H1 (cell line): ENCODE data around the gene TMEM97. TPM values are rescaled to one million over a fixed set of nuclear protein-coding genes. Genes with fewer than 3 reads are reported as not detected.

Experiments used
- CTCF ChIA-PET: fragments of 300-600 bp; sonication (Branson Sonifier 250); formaldehyde crosslinking; loops from one replicate; lab custom pipeline; 2021; ENCODE audit not compliant: partially characterized antibody; lab: Charles Lee
- POLR2A ChIA-PET: fragments of 300-600 bp; sonication (Branson Sonifier 250); formaldehyde crosslinking; loops from one replicate; lab custom pipeline; 2021; ENCODE audit warnings: inconsistent platforms; ENCODE audit not compliant: partially characterized antibody; lab: Charles Lee
- DNase-seq, 2 experiments: peaks; one replicate each; pipeline versions ENCODE4 v3.0.0 to v3.0.0-alpha.2; 2010 to 2022; ENCODE audit warnings: low spot score in 2 of 2, low read depth in 1 of 2, mixed read lengths in 1 of 2
- FAIRE-seq: peaks from 2 replicates; lab custom pipeline; 2011; peaks lifted over from hg19 to GRCh38; lab: Jason Lieb, UNC
- H2AFZ ChIP-seq: 2 replicates; pipeline ENCODE4 v1.8.1; 2012; ENCODE audit warnings: low read length, inconsistent platforms
- H2AK5ac ChIP-seq: 2 replicates; pipeline ENCODE4 v1.6.1; 2013; ENCODE audit warnings: low read depth, low read length
- H2BK120ac ChIP-seq: replicated peaks from 2 replicates; pipeline ENCODE3; 2013; ENCODE audit warnings: low read depth, low read length, inconsistent platforms
- H2BK12ac ChIP-seq: 2 replicates; pipeline ENCODE4 v1.6.1; 2013; ENCODE audit warnings: low read depth, low read length
- H2BK15ac ChIP-seq: 2 replicates; pipeline ENCODE4 v1.6.1; 2013; ENCODE audit warnings: low read length
- H2BK20ac ChIP-seq: 2 replicates; pipeline ENCODE4 v1.6.1; 2013; ENCODE audit warnings: low read length
- H2BK5ac ChIP-seq: 2 replicates; pipeline ENCODE4 v1.6.1; 2013; ENCODE audit warnings: low read depth, low read length
- H3K14ac ChIP-seq: 2 replicates; pipeline ENCODE4 v1.6.1; 2013; ENCODE audit warnings: inconsistent platforms; ENCODE audit not compliant: insufficient read length
- H3K18ac ChIP-seq: 2 replicates; pipeline ENCODE4 v1.6.1; 2013; ENCODE audit warnings: low read length; ENCODE audit errors: extremely low read depth
- H3K23ac ChIP-seq: 2 replicates; pipeline ENCODE4 v1.6.1; 2013; ENCODE audit warnings: inconsistent platforms; ENCODE audit not compliant: insufficient read length
- H3K23me2 ChIP-seq: 2 replicates; pipeline ENCODE4 v1.6.1; 2013; ENCODE audit warnings: low read depth, low read length
- H3K27ac ChIP-seq: 2 replicates; pipeline ENCODE4 v1.6.1; 2011; ENCODE audit warnings: low read depth, low read length, inconsistent platforms
- H3K27me3 ChIP-seq, 4 experiments: replicated peaks in 1 of 4; 1 replicate in 1 of 4; 2 replicates in 3 of 4; pipeline versions ENCODE4 v1.6.1 to v1.8.1; 2011 to 2013; ENCODE audit warnings: low read length in 3 of 4, mild to moderate bottlenecking in 3 of 4, inconsistent platforms in 2 of 4, mixed read lengths in 2 of 4, moderate library complexity in 1 of 4; ENCODE audit not compliant: control insufficient read depth in 3 of 4, insufficient read depth in 3 of 4; ENCODE audit errors: extremely low read depth in 1 of 4
- H3K36me3 ChIP-seq, 4 experiments: 2 replicates each; pipeline versions ENCODE4 v1.6.1 to v1.8.1; 2011 to 2013; ENCODE audit warnings: mild to moderate bottlenecking in 4 of 4, low read length in 3 of 4, moderate library complexity in 2 of 4, control low read depth in 1 of 4, inconsistent platforms in 1 of 4; ENCODE audit not compliant: insufficient read depth in 4 of 4, control insufficient read depth in 2 of 4
- H3K4ac ChIP-seq: replicated peaks from 2 replicates; pipeline ENCODE3; 2013; ENCODE audit warnings: low read length, low read depth, mixed read lengths, inconsistent platforms; ENCODE audit not compliant: insufficient read length
- H3K4me1 ChIP-seq, 4 experiments: replicated peaks in 1 of 4; 1 replicate in 1 of 4; 2 replicates in 3 of 4; pipeline versions ENCODE4 v1.6.1 to v1.8.1; 2011 to 2013; ENCODE audit warnings: low read length in 3 of 4, inconsistent platforms in 2 of 4, mixed read lengths in 1 of 4; ENCODE audit not compliant: insufficient read depth in 4 of 4, control insufficient read depth in 3 of 4
- H3K4me2 ChIP-seq, 2 experiments: 2 replicates each; pipeline versions ENCODE4 v1.6.1 to v1.8.1; 2011 to 2013; ENCODE audit warnings: low read depth in 2 of 2, low read length in 2 of 2, control low read depth in 1 of 2, inconsistent platforms in 1 of 2, mild to moderate bottlenecking in 1 of 2; ENCODE audit not compliant: insufficient read depth in 1 of 2
- H3K4me3 ChIP-seq, 4 experiments: fragments of 200-600, 300-600 bp in 1 of 4; sonication (generic), shearing (Covaris generic), sonication (Bioruptor Twin) in 1 of 4; 2 replicates each; pipeline versions ENCODE4 v1.5.1 to v1.8.1; 2011 to 2016; ENCODE audit warnings: low read length in 4 of 4, low read depth in 3 of 4, control low read depth in 2 of 4, inconsistent platforms in 2 of 4, mild to moderate bottlenecking in 2 of 4, mixed read lengths in 1 of 4, moderate library complexity in 1 of 4; ENCODE audit not compliant: insufficient read depth in 2 of 4; ENCODE audit errors: extremely low read depth in 1 of 4
- H3K56ac ChIP-seq: replicated peaks from 2 replicates; pipeline ENCODE3; 2013; ENCODE audit warnings: low read depth, mild to moderate bottlenecking, mixed read lengths, low read length, inconsistent platforms; ENCODE audit not compliant: insufficient read length
- H3K79me1 ChIP-seq: 2 replicates; pipeline ENCODE4 v1.6.1; 2013; ENCODE audit warnings: low read depth, low read length, control low read depth
- H3K79me2 ChIP-seq, 2 experiments: 2 replicates each; pipeline versions ENCODE4 v1.6.1 to v1.8.1; 2012 to 2013; ENCODE audit warnings: low read length in 2 of 2, mild to moderate bottlenecking in 2 of 2, inconsistent platforms in 1 of 2; ENCODE audit not compliant: insufficient read depth in 2 of 2, control insufficient read depth in 1 of 2
- H3K9ac ChIP-seq, 4 experiments: replicated peaks in 1 of 4; 1 replicate in 1 of 4; 2 replicates in 3 of 4; pipeline versions ENCODE4 v1.6.1 to v1.8.1; 2011 to 2013; ENCODE audit warnings: low read depth in 3 of 4, low read length in 3 of 4, control low read depth in 2 of 4, mild to moderate bottlenecking in 2 of 4, moderate library complexity in 2 of 4, inconsistent platforms in 1 of 4; ENCODE audit errors: extremely low read depth in 1 of 4
- H3K9me3 ChIP-seq, 2 experiments: 2 replicates each; pipeline versions ENCODE4 v1.6.1 to v1.8.1; 2012 to 2013; ENCODE audit warnings: mild to moderate bottlenecking in 2 of 2, moderate library complexity in 2 of 2, control low read depth in 1 of 2, inconsistent platforms in 1 of 2, low read depth in 1 of 2, low read length in 1 of 2, mixed read lengths in 1 of 2; ENCODE audit not compliant: insufficient read depth in 2 of 2
- H4K20me1 ChIP-seq, 2 experiments: replicated peaks in 1 of 2; 2 replicates each; pipeline versions ENCODE3 to v1.8.1; 2011 to 2013; ENCODE audit warnings: inconsistent platforms in 2 of 2, low read length in 2 of 2, mild to moderate bottlenecking in 1 of 2; ENCODE audit not compliant: insufficient read depth in 2 of 2, control insufficient read depth in 1 of 2
- H4K5ac ChIP-seq: 2 replicates; pipeline ENCODE4 v1.6.1; 2013; ENCODE audit warnings: low read length, low read depth, mixed read lengths, inconsistent platforms; ENCODE audit not compliant: insufficient read length
- H4K8ac ChIP-seq: 2 replicates; pipeline ENCODE4 v1.8.0; 2013; ENCODE audit warnings: mild to moderate bottlenecking, moderate library complexity, low read length, inconsistent platforms; ENCODE audit not compliant: insufficient read depth; ENCODE audit errors: extremely low read depth
- H4K91ac ChIP-seq: replicated peaks from 2 replicates; pipeline ENCODE3; 2013; ENCODE audit warnings: low read length, mixed read lengths, inconsistent platforms; ENCODE audit not compliant: insufficient read length
- JUND ChIP-seq: IDR thresholded peaks from 2 replicates; pipeline ENCODE4 v1.6.1; 2011; ENCODE audit warnings: mild to moderate bottlenecking, improper control_type of control experiment, low read length
- POLR2A ChIP-seq, 2 experiments: IDR thresholded peaks; 1 replicate in 1 of 2; 2 replicates in 1 of 2; pipeline ENCODE4 v1.6.1; 2011; ENCODE audit warnings: low read depth in 2 of 2, low read length in 2 of 2, mild to moderate bottlenecking in 2 of 2; ENCODE audit errors: control extremely low read depth in 1 of 2
- POLR2AphosphoS5 ChIP-seq: IDR thresholded peaks from 2 replicates; pipeline ENCODE4 v1.6.1; 2011; ENCODE audit warnings: low read depth, low read length
- WGBS, 2 experiments: shearing (Covaris generic) in 1 of 2; methylation state at CpG; one replicate each; pipeline versions ENCODE4 v1.1.6 to v1.1.7; 2013 to 2015; ENCODE audit warnings: low lambda C conversion rate in 2 of 2, mixed read lengths in 2 of 2, inconsistent platforms in 1 of 2, low coverage in 1 of 2, missing lambda C conversion rate in 1 of 2; ENCODE audit not compliant: insufficient replicate concordance in 2 of 2, insufficient coverage in 1 of 2, insufficient read length in 1 of 2; ENCODE audit errors: extremely low coverage in 1 of 2, missing lambda C conversion rate in 1 of 2; 5-methylcytosine and 5-hydroxymethylcytosine counted together
- polyA plus RNA-seq, 7 experiments: library from polyadenylated mRNA; depleted of rRNA in 3 of 7; stranded (reverse) in 5 of 7; unstranded in 2 of 7; fragments of >200 nt in 5 of 7; fragments of 200-250 nt in 2 of 7; gene quantifications; 1 replicate in 5 of 7; 2 replicates in 1 of 7; 4 replicates in 1 of 7; pipeline versions ENCODE4 v1.2.1 to v1.2.3, GENCODE V29; 2011 to 2013; ENCODE audit warnings: missing spikeins in 2 of 7, mixed read lengths in 2 of 7
- total RNA-seq: library from RNA; stranded (reverse); fragmentation: NEBNext Ultra II Directional; extraction: Animal tissue kit (Norgen Biotek cat#: 25700); gene quantifications from 2 replicates; pipeline ENCODE4 v1.2.1, GENCODE V29; 2021

Gene TMEM97
- total and polyA plus RNA-seq, 2 of the 8 experiments (the other 6 are each of a cell fraction or from before 2014, with no cell fraction given): 126 to 130 TPM

DNA sequence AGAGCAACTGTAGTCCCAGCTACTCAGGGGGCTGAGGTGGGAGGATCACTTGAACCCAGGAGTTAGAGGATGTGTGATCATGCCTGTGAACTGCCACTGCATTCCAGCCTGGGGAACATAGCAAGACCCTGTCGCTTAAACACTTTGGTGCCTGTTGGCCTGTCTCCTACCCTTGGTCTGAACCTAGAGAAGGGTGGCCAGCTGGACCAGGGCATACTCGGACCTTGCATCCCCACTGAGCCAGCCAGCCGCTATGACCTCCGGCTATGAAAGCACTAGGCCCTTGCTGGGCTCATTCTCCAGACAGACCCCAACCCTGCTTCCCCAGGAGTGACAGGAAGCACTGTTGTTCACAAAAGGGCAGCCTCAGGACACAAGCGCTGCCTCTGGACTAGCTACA, 11.7 kb downstream of the TMEM97 start:
- Histone ChIP-seq H3K4ac (no peak overlapping the region), H3K18ac (no peak overlapping the region), H3K4me3 (no peak overlapping the region), H3K56ac (no peak overlapping the region), H3K14ac (no peak overlapping the region), H4K8ac (peak overlapping the region; percentile 29; the same call in 1 of the 2 replicates), H4K20me1 (peaks cover 7 to 8% of the 10 kb centered on the region in 2 experiments), H3K4me1 (peaks cover 0 to 4% (median 2%) of the 10 kb centered on the region in 4 experiments; a peak in 4 of 7 replicates), H3K9ac (no peak overlapping the region), H2BK5ac (no peak overlapping the region), H3K9me3 (no peaks in the 10 kb centered on the region), H2BK20ac (no peak overlapping the region), H3K27ac (no peak overlapping the region), H2BK15ac (no peak overlapping the region), H2BK12ac (no peak overlapping the region), H3K79me1 (peaks cover 8% of the 10 kb centered on the region; the same call in 1 of the 2 replicates), H4K5ac (no peak overlapping the region), H2AFZ (no peak overlapping the region), H3K79me2 (peaks cover 0 to 16% of the 10 kb centered on the region in 2 experiments; a peak in 3 of 4 replicates), H3K36me3 (peaks cover 10 to 37% (median 29%) of the 10 kb centered on the region in 4 experiments), H3K23me2 (peaks cover 4% of the 10 kb centered on the region; the same call in 1 of the 2 replicates), H4K91ac (no peak overlapping the region), H3K23ac (no peak overlapping the region), H2AK5ac (no peak overlapping the region), H2BK120ac (no peak overlapping the region), H3K4me2 (no peak overlapping the region), H3K27me3 (no peaks in the 10 kb centered on the region)
- TF ChIP-seq POLR2AphosphoS5: 0 out of 2 replicates have a peak, but pooled peaks have one; percentile 22
- no peak for TF ChIP-seq JUND
- TF ChIP-seq POLR2A (IDR thresholded peaks at IDR 0.05; ENCODE audit: control extremely low read depth in 1 of 2, low read depth in 2 of 2, low read length in 2 of 2): peak in 1 of 2 experiments; percentile 50; a peak in 1 of 3 replicates
- no peak for FAIRE-seq
- POLR2A ChIA-PET: interaction anchor here (0.9 to 2.9 kb wide), 4 partner anchors 12 to 36 kb away, joined by 3 to 30 read pairs (median 4); partner anchors contain the start of gene TMEM97
- 88% methylated on average over 5 of the region's 5 CpGs; no CpG with 5 or more reads in 1 of the 2 experiments for WGBS, 2 experiments
- CTCF ChIA-PET: interaction anchor here (1.3 to 1.4 kb wide), 2 partner anchors 9 to 11 kb away, joined by 3 read pairs; no protein-coding TSS in a partner anchor
- no peak for DNase-seq
